ENCODE results near the gene RPS6KC1.

GRCh38 chr1:213127074-213127473, 76.0 kb downstream of the RPS6KC1 start:
- no peak for TF ChIP-seq CTCF (conservative IDR thresholded peaks at IDR 0.05)
- TF ChIP-seq ZFX (IDR thresholded peaks at IDR 0.05) = no peak

Measured in C4-2B (cell line).